Gastrocnemius medialis (tissue), 4 donors: ENCODE results near the gene SMYD3.

Experiments
- CTCF ChIP-seq, 5 experiments: fragments of 450-650 bp in 3 of 5; fragments of 200-600 bp in 2 of 5; sonication (generic) in 2 of 5; IDR thresholded peaks in 4 of 5; conservative IDR thresholded peaks in 1 of 5; 1 replicate in 4 of 5; 2 replicates in 1 of 5; pipeline ENCODE4 v1.5.1; 2016 to 2019; ENCODE audit warnings: antibody characterized with exemption in 5 of 5, mild to moderate bottlenecking in 3 of 5, moderate library complexity in 3 of 5
- POLR2A ChIP-seq, 2 donors: fragments of 450-650 bp; IDR thresholded peaks; one replicate each; pipeline ENCODE4 v1.6.1; 2017; ENCODE audit warnings: antibody characterized with exemption in 2 of 2, mild to moderate bottlenecking in 2 of 2, moderate library complexity in 2 of 2

GRCh38 chr1:245807306-245807705 lies 699.8 kb downstream of the SMYD3 start:
- TF ChIP-seq CTCF (IDR thresholded peaks at IDR 0.05 in 4 of 5, conservative IDR thresholded peaks at IDR 0.05 in 1 of 5) (no peak), POLR2A (IDR thresholded peaks at IDR 0.05) (no peak)
